SU-DHL-6 (cell line): ENCODE data around the gene DOCK10.

Experiments
- H2AFZ ChIP-seq: fragments of 200-600 bp; sonication (generic); 2 replicates; pipeline ENCODE4 v1.6.1; 2014; ENCODE audit warnings: low read depth, mild to moderate bottlenecking, moderate library complexity, mixed read lengths, antibody characterized with exemption, low read length; ENCODE audit not compliant: severe bottlenecking
- H3F3A ChIP-seq: fragments of 200-600 bp; shearing (Covaris generic); 2 replicates; pipeline ENCODE4 v1.6.0; 2016; ENCODE audit warnings: antibody characterized with exemption, mild to moderate bottlenecking; ENCODE audit not compliant: insufficient read depth
- H3K27ac ChIP-seq: fragments of 200-600 bp; sonication (generic); 2 replicates; pipeline ENCODE4 v1.5.1; 2016; ENCODE audit warnings: low read depth, mild to moderate bottlenecking, low read length, moderate library complexity, mixed read lengths
- H3K27me3 ChIP-seq: fragments of 200-600 bp; sonication (generic), shearing (Covaris generic); 2 replicates; pipeline ENCODE4 v1.6.0; 2014; ENCODE audit warnings: mild to moderate bottlenecking, low read length
- H3K36me3 ChIP-seq: fragments of 200-600 bp; sonication (generic); 2 replicates; pipeline ENCODE4 v1.6.1; 2014; ENCODE audit warnings: mild to moderate bottlenecking, low read length, mixed read lengths
- H3K4me2 ChIP-seq: fragments of 300-600, 200-600 bp; shearing (Covaris generic), sonication (generic); 2 replicates; pipeline ENCODE4 v1.6.0; 2014; ENCODE audit warnings: low read length, low read depth, mild to moderate bottlenecking; ENCODE audit not compliant: poor library complexity, severe bottlenecking
- H3K4me3 ChIP-seq: fragments of 200-600 bp; sonication (generic); 2 replicates; pipeline ENCODE4 v1.5.1; 2014; ENCODE audit warnings: antibody characterized with exemption, low read length, mild to moderate bottlenecking, mixed read lengths; ENCODE audit not compliant: insufficient read depth, poor library complexity, severe bottlenecking
- H3K79me2 ChIP-seq: fragments of 200-600 bp; sonication (generic); 2 replicates; pipeline ENCODE4 v1.6.1; 2014; ENCODE audit warnings: mild to moderate bottlenecking, low read length, moderate library complexity; ENCODE audit not compliant: insufficient read depth
- H3K9ac ChIP-seq: fragments of 200-600 bp; sonication (generic); 2 replicates; pipeline ENCODE4 v1.7.0; 2014; ENCODE audit warnings: mild to moderate bottlenecking, low read length
- H3K9me2 ChIP-seq: fragments of 200-600 bp; sonication (generic); replicated peaks from 2 replicates; pipeline ENCODE4 v1.6.1; 2014; ENCODE audit warnings: low read length; ENCODE audit not compliant: insufficient read depth
- H3K9me3 ChIP-seq: fragments of 200-600 bp; sonication (generic); 2 replicates; pipeline ENCODE4 v1.6.1; 2014; ENCODE audit warnings: low read length, mixed read lengths; ENCODE audit not compliant: insufficient read depth
- H4K20me1 ChIP-seq: fragments of 200-600 bp; sonication (generic); 2 replicates; pipeline ENCODE4 v1.6.1; 2014; ENCODE audit warnings: low read depth, mild to moderate bottlenecking, antibody characterized with exemption, low read length, moderate library complexity, mixed read lengths
- CTCF ChIP-seq: fragments of 200-600 bp; sonication (generic); IDR thresholded peaks from one replicate; pipeline ENCODE4 v1.5.1; 2017; ENCODE audit warnings: antibody characterized with exemption, mild to moderate bottlenecking, low read length, moderate library complexity; ENCODE audit not compliant: insufficient read depth, poor library complexity, severe bottlenecking
- EZH2phosphoT487 ChIP-seq: fragments of 200-600 bp; sonication (generic), shearing (Covaris generic); conservative IDR thresholded peaks from 2 replicates; pipeline ENCODE4 v1.6.1; 2018; ENCODE audit warnings: mild to moderate bottlenecking, antibody characterized with exemption, low read length, moderate library complexity, mixed read lengths

Gene DOCK10

GRCh38 chr2:224722250-224722649 is 320.0 kb downstream of the DOCK10 start:
- Histone ChIP-seq H2AFZ (no peak overlapping the region), H3K9ac (no peak overlapping the region), H3K4me3 (no peak overlapping the region), H4K20me1 (no peaks in the 10 kb centered on the region), H3K9me2 (no peaks in the 10 kb centered on the region), H3K79me2 (no peaks in the 10 kb centered on the region), H3K27ac (no peak overlapping the region), H3K9me3 (peaks cover 5% of the 10 kb centered on the region; the same call in 1 of the 2 replicates), H3K36me3 (no peaks in the 10 kb centered on the region), H3K27me3 (no peaks in the 10 kb centered on the region), H3K4me2 (no peak overlapping the region), H3F3A (no peaks in the 10 kb centered on the region)
- no peak for TF ChIP-seq CTCF
- TF ChIP-seq EZH2phosphoT487: no peak

- H3K9me2 ChIP-seq: no peaks in the 10 kb centered on the region
- no peaks in the 10 kb centered on the region for H3K36me3 ChIP-seq
- H4K20me1 ChIP-seq: no peaks in the 10 kb centered on the region
- no peaks in the 10 kb centered on the region for H3K27me3 ChIP-seq
- H2AFZ ChIP-seq: no peak overlapping the region
- H3K9me3 ChIP-seq: peaks cover 5% of the 10 kb centered on the region; the same call in 1 of the 2 replicates
- H3K27ac ChIP-seq: no peak overlapping the region
- no peak overlapping the region for H3K4me2 ChIP-seq
- H3K4me3 ChIP-seq: no peak overlapping the region
- H3F3A ChIP-seq: no peaks in the 10 kb centered on the region
- no peak for TF ChIP-seq CTCF
- TF ChIP-seq EZH2phosphoT487: no peak
- no peak overlapping the region for H3K9ac ChIP-seq
- no peaks in the 10 kb centered on the region for H3K79me2 ChIP-seq
Measured at GRCh38 chr2:224716921-224717320, 325.3 kb downstream of the DOCK10 start.

GRCh38 chr2:224716201-224716600 is 326.1 kb downstream of the DOCK10 start, which contains the start of gene CCDC195:
Gene CCDC195, minus strand, starts transcription at chr2:224716365. Its CDS starts 0 bp downstream, at chr2:224716365.
- H2AFZ ChIP-seq: no peak within 1 kb of the TSS
- H3K79me2 ChIP-seq: no peaks in the 10 kb centered on the region
- H3K27me3 ChIP-seq: no peaks in the 10 kb centered on the region
- H3K9me2 ChIP-seq: no peaks in the 10 kb centered on the region
- H3K27ac ChIP-seq: no peak within 1 kb of the TSS
- H3K9me3 ChIP-seq: peaks cover 5% of the 10 kb centered on the region; the same call in 1 of the 2 replicates
- no peak within 1 kb of the TSS for H3K9ac ChIP-seq
- H3K4me2 ChIP-seq: no peak within 1 kb of the TSS
- no peaks in the 10 kb centered on the region for H3F3A ChIP-seq
- no peak within 1 kb of the TSS for H3K4me3 ChIP-seq
- H4K20me1 ChIP-seq: no peaks in the 10 kb centered on the region
- TF ChIP-seq CTCF (no peak), EZH2phosphoT487 (no peak)
- H3K36me3 ChIP-seq: no peaks in the 10 kb centered on the region
